ENCODE results near the gene MAP2K2.

GRCh38 chr19:4115050-4115817 is 8.7 kb downstream of the MAP2K2 start:
- TF ChIP-seq CHD2 (IDR thresholded peaks at IDR 0.05; ENCODE audit: low read length, partially characterized antibody) (no peak), BHLHE40 (IDR thresholded peaks at IDR 0.05; ENCODE audit: low read depth, low read length) (no peak), CTCF (IDR thresholded peaks at IDR 0.05) (no peak), ZSCAN20 (CRISPR knock-in tag; IDR thresholded peaks at IDR 0.05) (no peak), MAZ (IDR thresholded peaks at IDR 0.05; ENCODE audit: borderline replicate concordance, low read depth, low read length) (no peak), E2F6 (IDR thresholded peaks at IDR 0.05; ENCODE audit: borderline replicate concordance, low read depth) (no peak), MAFK (IDR thresholded peaks at IDR 0.05; ENCODE audit: partially characterized antibody) (no peak), MYC (IDR thresholded peaks at IDR 0.05; ENCODE audit: borderline replicate concordance, low read length) (no peak)

Data from A549 (cell line).